Left kidney (tissue), 2 donors: ENCODE results near the gene ADSS1. TPM values are rescaled to one million over a fixed set of nuclear protein-coding genes. Genes with fewer than 3 reads are reported as not detected.
A peak's percentile ranks its signal among the peaks of the same experiment; 100 is the strongest.
"Not testable (repeated sequence)": the region's sequence is repeated elsewhere in the genome, so short reads cannot be mapped to it uniquely, and the experiment has no call there.

Experiments
- DNase-seq: peaks from one replicate; pipeline ENCODE4 v3.0.0-alpha.2; 2013
- polyA plus RNA-seq: library from polyadenylated mRNA; unstranded; fragments of 120-200 nt; gene quantifications from one replicate; pipeline ENCODE4 v1.2.1, GENCODE V29; 2013; ENCODE audit not compliant: insufficient read length

Gene ADSS1
- polyA plus RNA-seq, 1 donor, result 16.0 TPM

DNA sequence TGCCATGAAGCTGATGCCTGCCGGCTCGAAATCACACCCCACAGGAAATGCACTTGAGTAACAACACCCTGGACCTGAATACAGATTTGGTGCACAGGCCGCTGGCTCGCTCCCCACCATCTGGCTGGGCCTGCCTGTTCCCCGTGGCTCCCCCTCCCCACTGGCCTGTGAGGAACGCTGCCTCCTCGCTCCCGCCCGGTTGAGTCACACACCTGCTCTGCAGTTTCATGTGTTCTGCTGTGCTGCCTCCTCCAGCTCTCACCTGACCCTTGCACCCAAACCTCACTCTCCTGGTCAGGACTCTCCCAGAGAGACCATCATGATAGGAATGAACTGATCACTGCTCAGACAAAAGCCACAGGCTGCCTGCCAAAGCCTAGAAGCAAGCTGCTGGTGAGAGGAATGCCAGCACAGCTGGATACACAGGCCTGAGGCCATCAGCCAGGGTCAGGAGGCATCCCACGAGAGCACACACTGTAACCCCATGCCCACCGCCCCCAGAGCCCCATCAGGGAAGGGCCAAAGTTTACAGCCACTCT lies 25.2 kb downstream of the ADSS1 start:
- no peak for DNase-seq

DNA sequence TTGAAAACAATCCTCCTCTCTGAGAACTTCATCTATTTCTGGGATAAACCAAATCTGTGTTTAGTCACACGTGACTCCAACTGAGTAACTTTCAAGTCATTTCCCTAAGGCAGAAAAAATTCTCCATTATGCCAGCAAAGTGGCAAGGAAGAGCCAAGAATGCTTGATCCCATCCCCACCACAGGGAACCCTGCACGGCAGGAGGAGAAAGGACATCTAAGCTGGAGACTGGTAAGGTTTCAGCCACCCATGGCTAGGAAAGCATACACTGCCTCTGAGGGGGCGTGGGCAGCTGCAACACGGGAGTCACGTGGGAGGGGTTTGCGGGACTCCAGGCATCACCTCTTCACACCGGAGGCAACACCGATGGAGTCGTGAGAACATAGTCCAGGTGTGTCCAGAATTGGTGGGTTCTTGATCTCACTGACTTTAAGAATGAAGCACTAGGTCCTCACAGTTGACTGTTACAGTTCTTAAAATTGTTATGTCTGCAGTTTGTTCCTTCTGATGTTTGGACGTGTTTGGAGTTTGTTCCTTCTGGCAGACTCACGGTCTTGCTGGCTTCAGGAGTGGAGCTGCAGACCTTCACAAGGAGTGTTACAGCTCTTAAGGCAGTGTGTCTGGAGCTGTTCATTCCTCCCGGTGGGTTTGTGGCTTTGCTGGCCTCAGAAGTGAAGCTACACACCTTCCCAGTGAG lies 26.2 kb downstream of the ADSS1 start:
- DNase-seq, result no peak

DNA sequence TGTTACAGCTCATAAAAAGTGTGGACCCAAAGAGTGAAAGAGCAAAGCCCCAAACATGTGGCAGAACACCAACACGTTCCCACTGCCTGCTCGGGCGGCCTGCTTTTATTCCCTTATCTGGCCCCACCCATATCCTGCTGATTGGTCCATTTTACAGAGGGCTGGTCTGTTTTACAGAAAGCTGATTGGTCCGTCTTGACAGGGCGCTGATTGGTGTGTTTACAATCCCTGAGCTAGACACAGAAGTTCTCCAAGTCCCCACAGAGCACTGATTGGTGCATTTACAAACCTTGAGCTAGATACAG lies 26.7 kb downstream of the ADSS1 start:
- DNase-seq, result not testable (repeated sequence)

DNA sequence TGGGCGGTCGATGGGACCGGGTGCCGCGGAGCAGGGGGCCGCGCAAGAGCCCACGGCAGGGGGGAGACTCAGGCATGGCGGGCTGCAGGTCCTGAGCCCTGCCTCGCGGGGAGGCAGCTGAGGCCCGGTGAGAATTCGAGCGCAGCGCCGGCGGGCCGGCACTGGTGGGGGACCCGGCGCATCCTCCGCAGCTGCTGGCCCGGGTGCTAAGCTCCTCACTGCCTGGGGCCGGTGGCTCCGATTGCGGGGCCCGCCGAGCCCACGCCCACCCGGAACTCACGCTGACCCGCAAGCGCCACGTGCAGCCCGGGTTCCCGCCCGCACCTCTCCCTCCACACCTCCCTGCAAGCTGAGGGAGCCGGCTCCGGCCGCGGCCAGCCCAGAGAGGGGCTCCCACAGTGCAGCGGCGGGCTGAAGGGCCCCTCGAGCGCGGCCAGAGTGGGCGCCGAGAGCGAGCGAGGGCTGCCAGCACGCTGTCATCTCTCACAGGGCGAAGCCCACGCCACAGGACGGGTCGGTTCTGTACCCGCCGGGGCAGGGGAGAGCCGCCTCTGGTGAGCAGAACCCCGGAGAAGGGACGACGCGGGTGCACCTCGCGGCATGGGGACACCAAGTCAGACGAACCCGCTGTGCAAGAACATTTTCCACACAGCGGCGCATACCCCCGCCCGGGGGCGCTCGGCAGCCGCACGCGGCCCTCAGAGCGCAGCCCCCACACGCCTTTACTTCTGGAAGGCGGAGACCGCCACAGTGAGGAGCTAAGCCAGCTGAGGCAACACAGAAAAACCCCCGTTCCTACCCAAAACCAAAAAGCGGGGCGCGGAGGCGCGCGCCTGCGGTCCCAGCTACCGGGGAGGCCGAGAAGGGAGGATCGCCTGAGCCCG lies 27.8 kb downstream of the ADSS1 start:
- no peak for DNase-seq

DNA sequence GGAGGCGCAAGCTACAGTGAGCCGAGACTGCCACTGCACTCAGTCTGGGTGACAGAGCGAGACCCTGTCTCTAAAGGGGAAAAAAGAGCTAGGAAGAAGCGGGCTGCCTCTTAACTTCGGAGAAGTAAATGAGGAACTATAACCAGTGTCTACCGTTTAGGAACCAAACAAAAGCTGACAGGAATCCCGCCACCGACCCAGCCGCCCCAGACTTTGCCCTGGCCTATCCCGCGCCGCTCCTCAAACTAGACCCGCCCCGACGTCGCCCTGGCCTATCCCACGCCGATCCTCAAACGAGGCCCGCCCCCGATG lies 28.4 kb downstream of the ADSS1 start:
- DNase-seq, result no peak

DNA sequence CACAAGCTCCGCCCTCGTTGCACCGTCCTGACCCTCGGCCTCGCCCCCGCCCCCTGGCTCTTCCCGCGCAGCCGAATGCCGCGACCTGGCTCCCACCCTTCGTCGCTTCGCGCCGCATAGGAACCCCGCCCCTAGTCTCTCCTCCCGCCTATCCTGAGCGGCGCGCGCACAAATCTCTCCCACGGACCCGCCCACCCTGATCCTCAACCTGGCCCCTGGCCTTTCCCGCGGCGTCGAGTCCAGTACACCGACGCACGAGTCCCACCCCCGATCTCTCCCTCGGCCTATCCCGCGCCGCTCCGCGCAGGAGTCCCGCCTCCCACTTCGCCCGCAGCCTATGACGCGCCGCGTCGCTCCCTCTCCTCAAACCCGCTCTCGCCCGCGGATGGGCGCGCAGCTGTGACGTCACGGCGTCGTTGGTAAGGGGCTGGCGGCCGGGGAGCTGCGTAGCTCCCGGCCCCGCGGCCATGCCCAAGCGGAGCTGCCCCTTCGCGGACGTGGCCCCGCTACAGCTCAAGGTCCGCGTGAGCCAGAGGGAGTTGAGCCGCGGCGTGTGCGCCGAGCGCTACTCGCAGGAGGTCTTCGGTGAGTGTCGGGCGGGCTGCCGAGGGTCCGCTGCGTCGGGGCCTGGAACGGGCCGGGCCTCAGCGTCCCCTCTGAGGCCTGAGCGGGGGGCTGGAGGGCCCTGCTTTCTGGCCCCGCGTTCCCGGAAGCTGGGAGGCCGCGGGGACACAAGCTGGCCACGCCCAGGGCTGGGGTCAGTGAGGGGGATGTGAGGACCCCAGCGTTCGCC lies 28.9 kb downstream of the ADSS1 start, which contains the start of gene SIVA1:
TSS of gene SIVA1 (plus strand) at position 413 of the 793 bp plus-strand sequence. CDS start at position 468, 55 bp downstream.
- peak; percentile 99 for DNase-seq

DNA sequence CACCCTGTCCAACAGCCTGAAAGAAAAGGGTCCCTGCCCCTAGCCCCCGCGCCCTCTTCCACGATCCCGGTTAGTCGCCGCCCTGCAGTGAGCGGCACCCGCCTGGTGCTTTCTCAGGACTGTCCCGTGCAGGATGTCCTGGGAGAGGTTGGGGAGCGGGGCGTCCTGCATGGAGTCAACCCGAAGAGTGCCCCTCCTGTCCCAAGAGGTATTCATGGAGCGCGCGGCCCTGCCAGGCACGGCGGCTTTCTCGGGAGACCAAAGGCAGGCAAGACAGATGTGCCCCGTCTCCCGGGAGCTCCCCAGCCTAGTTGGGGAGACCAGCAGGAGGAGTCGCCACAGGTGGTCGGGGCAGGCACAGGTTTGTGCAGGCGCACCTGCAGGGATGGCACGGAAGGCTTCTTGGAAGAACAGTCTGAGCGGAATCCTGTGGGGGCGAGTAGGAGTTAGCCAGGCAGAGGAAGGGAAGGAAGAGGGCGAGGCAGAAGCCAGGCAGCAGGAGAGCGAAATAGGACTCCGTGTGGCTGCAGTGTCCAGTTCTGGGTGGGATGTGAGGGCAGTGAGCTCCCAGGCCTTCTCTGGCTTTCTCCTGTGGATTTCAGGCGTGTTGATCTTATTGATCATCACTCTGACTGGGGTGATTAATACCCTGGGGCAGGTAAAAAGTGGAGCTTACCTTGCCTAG lies 29.6 kb downstream of the ADSS1 start:
- no peak for DNase-seq

DNA sequence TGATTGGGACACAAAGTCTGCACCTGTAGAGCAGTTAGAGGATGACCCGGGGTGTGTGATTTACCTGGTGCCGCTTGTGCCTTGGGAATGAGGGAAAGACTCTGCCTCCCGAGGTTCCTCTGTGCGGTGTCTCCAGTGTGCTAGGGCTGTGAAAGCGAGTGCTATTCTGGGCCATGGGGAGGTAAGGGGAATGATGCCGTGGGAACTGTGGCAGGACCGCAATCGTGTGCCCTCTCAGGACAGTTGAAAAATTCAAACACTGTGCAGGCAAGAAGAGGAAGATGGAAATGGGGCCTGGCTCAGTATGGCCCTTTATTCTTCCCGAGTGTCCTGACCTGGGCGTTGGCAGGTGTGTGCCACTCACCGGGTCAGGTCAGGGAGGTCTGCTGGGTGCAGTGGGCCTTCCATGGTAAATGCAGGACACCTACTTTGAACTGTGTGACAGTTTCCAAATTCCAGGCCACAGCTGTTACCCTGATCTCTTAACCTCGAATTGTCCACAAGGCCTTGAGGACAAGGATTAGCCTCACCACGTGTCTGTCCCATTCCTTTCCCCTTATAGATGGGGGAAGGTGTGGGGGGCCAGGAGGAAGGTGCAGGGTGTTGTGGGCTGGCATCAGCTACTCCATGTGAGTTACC lies 30.3 kb downstream of the ADSS1 start:
- DNase-seq, result no peak

DNA sequence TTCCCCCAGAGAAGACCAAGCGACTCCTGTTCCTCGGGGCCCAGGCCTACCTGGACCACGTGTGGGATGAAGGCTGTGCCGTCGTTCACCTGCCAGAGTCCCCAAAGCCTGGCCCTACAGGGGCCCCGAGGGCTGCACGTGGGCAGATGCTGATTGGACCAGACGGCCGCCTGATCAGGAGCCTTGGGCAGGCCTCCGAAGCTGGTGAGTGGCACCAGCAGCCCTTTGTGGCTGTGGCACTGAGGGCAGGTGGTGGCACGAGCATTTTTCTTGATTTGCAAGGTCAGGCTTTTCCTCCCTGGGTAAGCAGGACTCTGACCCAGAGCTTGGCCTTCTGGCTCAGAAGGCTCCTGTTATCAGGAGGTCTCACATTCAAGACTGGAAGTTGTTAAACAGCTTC lies 31.6 kb downstream of the ADSS1 start:
- DNase-seq, result no peak

DNA sequence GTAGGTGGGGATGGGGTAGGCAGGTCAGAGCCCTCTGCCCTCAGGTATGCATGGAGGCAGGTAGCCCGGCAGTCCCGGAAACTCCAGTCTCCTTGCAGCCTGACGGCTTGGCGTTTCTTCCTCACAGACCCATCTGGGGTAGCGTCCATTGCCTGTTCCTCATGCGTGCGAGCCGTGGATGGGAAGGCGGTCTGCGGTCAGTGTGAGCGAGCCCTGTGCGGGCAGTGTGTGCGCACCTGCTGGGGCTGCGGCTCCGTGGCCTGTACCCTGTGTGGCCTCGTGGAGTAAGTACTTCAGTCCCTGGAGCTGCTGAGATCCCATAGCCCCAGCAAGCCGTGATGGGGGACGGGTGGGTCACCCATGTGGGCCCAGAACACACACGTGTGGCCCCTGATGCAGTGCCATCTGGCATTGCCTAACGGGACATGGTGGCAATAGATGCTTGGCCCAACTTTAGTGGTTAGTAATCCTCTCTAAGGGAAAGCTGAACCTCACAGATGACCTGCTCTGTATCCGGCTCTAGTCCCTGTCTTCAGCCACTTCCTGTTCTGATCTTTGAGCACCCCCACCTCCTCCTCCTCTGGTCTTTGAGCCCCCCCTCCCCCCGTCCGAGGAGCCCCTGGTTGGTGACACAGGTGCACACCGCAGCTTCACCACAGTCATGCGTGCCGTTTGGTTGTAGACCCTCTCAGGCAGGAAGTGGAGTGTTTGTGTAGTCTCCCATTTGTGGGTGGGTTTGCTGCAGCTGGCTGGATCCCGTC lies 32.6 kb downstream of the ADSS1 start:
- DNase-seq, result no peak

DNA sequence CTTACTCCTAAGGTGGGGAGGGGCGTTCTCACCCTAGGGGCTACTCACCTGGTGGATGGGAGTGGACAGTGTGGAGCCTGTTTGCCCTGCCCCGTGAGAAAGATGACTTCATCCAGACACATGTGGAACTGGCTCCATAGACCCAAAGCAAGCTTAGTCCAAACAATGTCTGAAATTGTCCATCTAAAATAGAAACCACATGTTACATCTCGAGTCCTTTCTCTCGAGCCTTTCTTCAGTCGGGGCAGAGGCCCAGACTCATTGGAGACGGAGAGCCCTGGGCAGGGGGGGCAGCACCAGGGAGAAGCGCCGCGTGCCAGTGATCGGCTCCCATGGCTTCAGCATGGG lies 33.2 kb downstream of the ADSS1 start:
- DNase-seq, result no peak

DNA sequence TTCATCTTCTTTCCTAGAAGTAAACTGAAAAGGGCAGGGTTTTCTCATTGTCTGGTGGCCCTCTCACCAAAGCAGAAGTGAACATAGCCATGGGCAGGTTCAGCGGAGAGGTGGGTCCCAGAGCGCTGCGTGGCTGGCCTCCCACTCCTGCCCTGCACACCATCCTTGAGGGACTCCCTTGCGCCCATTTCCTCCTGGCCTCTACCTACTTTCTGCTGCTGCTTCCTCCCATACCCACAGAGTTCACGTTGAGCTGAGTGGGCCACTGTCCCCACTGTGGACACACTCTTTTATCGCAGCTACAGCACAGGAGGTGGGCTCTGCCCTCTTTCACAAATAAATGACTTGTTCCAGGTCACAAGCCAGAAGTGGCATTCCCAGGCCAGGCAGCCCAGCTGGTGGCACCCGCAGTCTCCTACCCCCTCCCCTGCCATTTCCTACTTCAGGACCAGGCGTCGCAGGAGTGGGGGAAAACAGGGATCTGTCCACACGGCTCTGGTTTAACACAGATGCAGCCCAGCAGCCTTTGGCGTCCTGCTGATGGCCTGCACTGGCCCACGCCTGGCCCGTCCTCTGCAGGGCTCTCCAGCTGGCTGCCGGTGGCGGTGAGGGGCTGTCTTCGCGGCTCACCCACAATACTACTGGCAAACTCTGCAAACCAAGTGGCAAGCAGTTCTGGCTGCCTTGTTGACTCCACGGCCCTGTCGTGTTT lies 33.8 kb downstream of the ADSS1 start:
- DNase-seq, result no peak

DNA sequence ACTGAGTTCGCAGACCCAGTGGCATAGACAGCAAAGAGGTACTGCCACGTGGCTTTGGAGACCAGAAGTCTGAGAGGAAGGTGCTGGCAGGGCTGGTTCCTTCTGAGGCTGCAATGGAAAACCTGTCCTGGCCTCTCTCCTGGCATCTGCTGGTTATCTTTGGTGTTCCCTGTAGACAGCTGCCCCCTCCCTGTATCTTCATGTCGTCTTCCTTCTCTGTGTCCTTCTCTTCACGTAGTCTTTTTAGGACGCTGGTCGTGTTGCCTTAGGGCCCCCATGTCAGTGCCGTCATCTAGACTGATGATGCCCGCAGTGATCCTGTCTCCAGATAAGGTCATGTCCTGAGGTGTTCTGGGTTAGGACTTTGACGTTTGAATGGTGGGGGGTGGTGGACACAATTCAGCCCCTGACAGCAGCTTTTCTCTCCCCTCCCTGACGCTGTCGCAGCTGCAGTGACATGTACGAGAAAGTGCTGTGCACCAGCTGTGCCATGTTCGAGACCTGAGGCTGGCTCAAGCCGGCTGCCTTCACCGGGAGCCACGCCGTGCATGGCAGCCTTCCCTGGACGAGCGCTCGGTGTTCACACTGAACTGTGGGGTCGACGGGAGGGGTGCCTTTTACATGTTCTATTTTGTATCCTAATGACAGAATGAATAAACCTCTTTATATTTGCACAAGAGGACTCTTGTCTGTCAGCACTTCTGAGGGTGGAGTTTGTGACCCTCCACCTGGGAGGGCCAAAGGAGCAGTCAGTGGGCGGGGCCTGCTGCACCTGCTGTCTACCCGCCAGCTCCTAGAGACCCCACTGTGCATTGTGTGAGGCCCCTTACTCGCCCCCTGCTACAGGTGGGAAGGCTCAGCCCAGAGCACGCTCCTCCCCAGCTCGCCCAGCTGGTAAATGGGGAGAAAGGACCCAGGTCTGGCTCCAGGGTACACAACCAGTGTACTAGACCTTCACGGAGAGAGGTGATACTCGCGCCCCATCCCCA lies 35.2 kb downstream of the ADSS1 start:
- DNase-seq, result no peak

DNA sequence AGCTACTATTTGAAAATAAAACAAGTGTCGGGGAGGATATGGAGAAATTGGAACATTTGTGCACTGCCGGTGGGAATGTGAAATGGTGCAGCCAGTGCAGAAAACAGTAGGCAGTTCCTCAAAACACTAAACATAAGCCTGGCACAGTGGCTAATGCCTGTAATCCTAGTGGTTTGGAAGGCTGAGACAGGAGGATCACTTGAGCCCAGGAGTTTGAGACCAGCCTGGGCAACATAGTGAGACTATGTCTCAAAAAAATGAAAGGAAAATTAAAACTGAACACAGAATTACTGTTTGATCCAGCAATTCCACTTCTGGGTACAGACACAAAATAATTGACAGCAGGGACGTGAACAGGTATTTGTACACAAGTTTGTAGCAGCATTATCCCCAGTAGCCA lies 41.5 kb downstream of the ADSS1 start:
- DNase-seq, result no peak

DNA sequence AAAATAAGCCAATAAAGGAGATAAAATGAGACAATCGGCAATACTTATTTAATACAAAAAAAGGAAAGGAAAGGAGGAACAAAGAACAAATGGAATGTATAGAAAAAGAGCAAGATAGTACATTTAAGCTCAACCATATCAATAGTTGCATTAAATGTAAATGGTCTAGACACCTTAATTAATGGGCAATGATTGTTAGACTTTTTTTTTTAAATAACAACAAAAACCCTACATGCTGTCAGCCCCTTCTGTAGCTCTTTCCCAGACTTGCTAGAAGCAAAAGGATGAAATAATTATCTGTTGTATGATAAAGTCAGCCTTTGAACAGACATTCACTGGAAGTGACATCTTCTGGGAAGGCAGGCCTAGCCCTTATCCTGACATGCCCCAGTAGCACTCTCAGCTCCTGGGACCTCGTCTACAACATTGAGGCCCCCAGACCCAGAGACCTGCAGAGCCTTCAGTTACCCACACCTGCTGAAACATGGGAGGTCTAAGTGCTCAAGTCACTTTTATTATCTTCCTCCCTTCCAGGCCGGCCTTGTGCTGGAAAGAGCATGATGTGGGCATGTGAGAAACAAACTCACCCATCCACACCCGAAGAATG lies 42.3 kb downstream of the ADSS1 start:
- no peak for DNase-seq

DNA sequence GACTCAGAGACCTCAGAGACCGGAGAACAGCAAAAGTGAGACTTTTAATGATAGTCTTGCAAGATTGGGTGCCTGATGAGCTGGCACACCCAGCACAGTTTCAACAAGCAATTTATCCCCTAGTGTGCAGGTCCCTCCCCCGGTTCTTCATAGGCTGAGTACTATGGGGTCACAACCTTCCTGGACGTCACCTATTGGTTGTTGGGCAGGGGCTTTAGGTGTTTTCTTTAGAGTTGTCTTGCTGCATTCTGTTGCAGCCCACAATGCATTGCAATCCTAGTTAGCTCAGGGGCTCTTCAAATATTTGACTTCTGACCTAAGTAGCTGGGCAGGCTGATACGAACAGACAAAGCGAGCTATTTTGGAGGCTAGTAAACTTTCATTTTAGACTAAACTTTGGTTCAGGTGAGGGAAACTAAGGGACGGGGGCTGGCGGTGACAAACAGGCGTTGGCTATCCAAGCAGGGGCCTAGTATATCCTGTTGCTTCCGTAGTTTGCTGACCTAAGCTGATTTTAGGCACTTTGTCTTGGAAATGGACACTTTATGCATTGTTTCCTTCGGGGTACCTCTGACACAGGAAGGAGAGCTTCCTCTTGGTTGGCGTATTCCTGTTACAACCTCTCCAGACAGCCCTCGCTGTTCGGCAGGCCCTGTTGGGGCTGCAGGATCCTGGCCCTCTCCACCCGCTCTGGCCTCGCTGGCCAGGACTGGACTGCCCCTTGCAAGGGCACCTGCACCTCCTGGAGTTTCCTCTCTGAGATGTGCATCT lies 43.0 kb downstream of the ADSS1 start:
- DNase-seq, result no peak

DNA sequence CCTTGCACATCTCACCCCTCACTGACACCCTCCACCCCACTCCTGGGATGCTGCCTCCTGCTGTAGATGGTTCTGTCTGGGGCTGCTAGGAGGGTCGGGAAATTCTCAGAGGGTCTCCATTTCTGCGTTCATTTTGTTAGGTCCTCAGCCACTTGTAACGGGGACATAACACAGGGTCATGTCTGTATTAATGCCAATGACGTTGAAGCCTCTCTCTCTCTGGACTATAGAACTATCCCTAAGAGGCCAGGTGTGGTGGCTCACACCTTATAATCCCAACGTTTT lies 43.5 kb downstream of the ADSS1 start:
- DNase-seq, result no peak
